ENCODE results near the gene NT5E. TPM values are rescaled to one million over a fixed set of nuclear protein-coding genes. Genes with fewer than 3 reads are reported as not detected.

NT5E gene
- total RNA-seq, 2 donors from 2014 or later: 18.6 to 28.0 TPM

GRCh38 chr6:85431271-85431670 is 18.6 kb upstream of the NT5E start:
- H3K27ac ChIP-seq: no peak overlapping the region
- no peaks in the 10 kb centered on the region for H3K36me3 ChIP-seq
- no peaks in the 10 kb centered on the region for H3K27me3 ChIP-seq
- no peak overlapping the region for H3K4me3 ChIP-seq
- no peak for DNase-seq
- H3K9ac ChIP-seq (ENCODE audit: low read depth in 2 of 2, low read length in 2 of 2): no peak overlapping the region
- TF ChIP-seq CTCF (IDR thresholded peaks at IDR 0.05): no peak
- no peaks in the 10 kb centered on the region for H3K4me1 ChIP-seq
- H3K9me3 ChIP-seq: no peaks in the 10 kb centered on the region
- intact Hi-C loops (cut with DNase I): no loop called here

GRCh38 chr6:85432554-85432953 is 17.3 kb upstream of the NT5E start:
- no peak for TF ChIP-seq CTCF (IDR thresholded peaks at IDR 0.05)
- no peaks in the 10 kb centered on the region for H3K27me3 ChIP-seq
- no peak overlapping the region for H3K4me3 ChIP-seq
- no peak for DNase-seq
- no peaks in the 10 kb centered on the region for H3K36me3 ChIP-seq
- no peak overlapping the region for H3K9ac ChIP-seq (ENCODE audit: low read depth in 2 of 2, low read length in 2 of 2)
- no peaks in the 10 kb centered on the region for H3K4me1 ChIP-seq
- intact Hi-C loops (cut with DNase I): no loop called here
- no peak overlapping the region for H3K27ac ChIP-seq
- H3K9me3 ChIP-seq: no peaks in the 10 kb centered on the region

- no peaks in the 10 kb centered on the region for H3K36me3 ChIP-seq
- H3K9ac ChIP-seq (ENCODE audit: low read depth in 2 of 2, low read length in 2 of 2): no peak overlapping the region
- no peak for TF ChIP-seq CTCF (IDR thresholded peaks at IDR 0.05)
- no peak for DNase-seq
- H3K9me3 ChIP-seq: no peaks in the 10 kb centered on the region
- H3K4me3 ChIP-seq: no peak overlapping the region
- intact Hi-C loops (cut with DNase I): no loop called here
- no peaks in the 10 kb centered on the region for H3K4me1 ChIP-seq
- H3K27ac ChIP-seq: no peak overlapping the region
- no peaks in the 10 kb centered on the region for H3K27me3 ChIP-seq
Measured at GRCh38 chr6:85435851-85436250, 14.0 kb upstream of the NT5E start.

- no peak overlapping the region for H3K27ac ChIP-seq
- TF ChIP-seq CTCF (IDR thresholded peaks at IDR 0.05): no peak
Measured at GRCh38 chr6:85436411-85436810, 13.5 kb upstream of the NT5E start.

GRCh38 chr6:85436939-85437495 is 12.9 kb upstream of the NT5E start:
- Histone ChIP-seq H3K36me3 (no peaks in the 10 kb centered on the region), H3K4me3 (no peak overlapping the region), H3K27ac (no peak overlapping the region), H3K27me3 (no peaks in the 10 kb centered on the region), H3K9me3 (no peaks in the 10 kb centered on the region), H3K9ac (ENCODE audit: low read depth in 2 of 2, low read length in 2 of 2) (no peak overlapping the region), H3K4me1 (no peaks in the 10 kb centered on the region)
- TF ChIP-seq CTCF (IDR thresholded peaks at IDR 0.05): no peak
- DNase-seq: no peak
- intact Hi-C loops (cut with DNase I): no loop called here

More at GRCh38 chr6:85436411-85436810, 13.5 kb upstream of the NT5E start:
- Histone ChIP-seq H3K4me3 (no peak overlapping the region), H3K36me3 (no peaks in the 10 kb centered on the region), H3K9ac (ENCODE audit: low read depth in 2 of 2, low read length in 2 of 2) (no peak overlapping the region), H3K27me3 (no peaks in the 10 kb centered on the region), H3K4me1 (no peaks in the 10 kb centered on the region), H3K9me3 (no peaks in the 10 kb centered on the region)
- intact Hi-C loops (cut with DNase I): no loop called here
- no peak for DNase-seq
